CD14-positive monocyte (primary cell): ENCODE measurements around the gene COL11A1. TPM values are rescaled to one million over a fixed set of nuclear protein-coding genes. Genes with fewer than 3 reads are reported as not detected.

Source experiments
- DNase-seq, 3 donors: peaks; one replicate each; pipeline ENCODE4 v3.0.0-alpha.2; 2011 to 2022
- H2AFZ ChIP-seq: 2 replicates; pipeline ENCODE4 v1.6.0; 2012; ENCODE audit warnings: mild to moderate bottlenecking, low read depth, low read length, inconsistent platforms; ENCODE audit not compliant: insufficient read depth, poor library complexity, severe bottlenecking
- H3K27ac ChIP-seq, 2 donors: 1 replicate in 1 of 2; 2 replicates in 1 of 2; pipeline ENCODE4 v1.5.1; 2012 to 2013; ENCODE audit warnings: low read length in 2 of 2, control low read depth in 1 of 2, inconsistent platforms in 1 of 2, low read depth in 1 of 2, mild to moderate bottlenecking in 1 of 2
- H3K27me3 ChIP-seq, 2 donors: one replicate each; pipeline versions ENCODE4 v1.6.0 to v1.6.1; 2011 to 2013; ENCODE audit warnings: low read length in 2 of 2; ENCODE audit not compliant: control insufficient read depth in 2 of 2, insufficient read depth in 2 of 2
- H3K36me3 ChIP-seq, 2 donors: replicated peaks in 1 of 2; 1 replicate in 1 of 2; 2 replicates in 1 of 2; pipeline versions ENCODE4 v1.5.1 to v1.6.1; 2012 to 2013; ENCODE audit warnings: low read length in 2 of 2, control low read depth in 1 of 2, inconsistent platforms in 1 of 2, mild to moderate bottlenecking in 1 of 2; ENCODE audit not compliant: insufficient read depth in 2 of 2, control insufficient read depth in 1 of 2
- H3K4me1 ChIP-seq, 2 donors: 1 replicate in 1 of 2; 2 replicates in 1 of 2; pipeline versions ENCODE4 v1.5.1 to v1.6.1; 2012 to 2013; ENCODE audit warnings: low read length in 2 of 2, control low read depth in 1 of 2, inconsistent platforms in 1 of 2, mild to moderate bottlenecking in 1 of 2, moderate library complexity in 1 of 2; ENCODE audit not compliant: insufficient read depth in 2 of 2, control insufficient read depth in 1 of 2
- H3K4me2 ChIP-seq: replicated peaks from 2 replicates; pipeline ENCODE3; 2012; ENCODE audit warnings: low read length, moderate library complexity, mild to moderate bottlenecking; ENCODE audit not compliant: poor library complexity, severe bottlenecking; ENCODE audit errors: extremely low read depth
- H3K4me3 ChIP-seq, 3 experiments: fragments of 200-600 bp in 1 of 3; sonication (generic) in 1 of 3; replicated peaks in 1 of 3; 1 replicate in 2 of 3; 2 replicates in 1 of 3; pipeline ENCODE4 v1.5.1; 2011 to 2013; ENCODE audit warnings: low read length in 3 of 3, mild to moderate bottlenecking in 3 of 3, control low read depth in 2 of 3, low read depth in 2 of 3, inconsistent platforms in 1 of 3, moderate library complexity in 1 of 3
- H3K79me2 ChIP-seq: 2 replicates; pipeline ENCODE4 v1.6.0; 2012; ENCODE audit warnings: mild to moderate bottlenecking, control low read depth, inconsistent platforms, low read length, moderate library complexity; ENCODE audit not compliant: insufficient read depth
- H3K9ac ChIP-seq: 2 replicates; pipeline ENCODE4 v1.6.0; 2017; ENCODE audit warnings: low read length, mild to moderate bottlenecking; ENCODE audit not compliant: insufficient read depth, poor library complexity, severe bottlenecking
- H3K9me3 ChIP-seq, 2 donors: replicated peaks in 1 of 2; 1 replicate in 1 of 2; 2 replicates in 1 of 2; pipeline versions ENCODE4 v1.5.1 to v1.6.1; 2012 to 2013; ENCODE audit warnings: low read length in 2 of 2, control low read depth in 1 of 2; ENCODE audit not compliant: control insufficient read depth in 1 of 2, insufficient read depth in 1 of 2
- H4K20me1 ChIP-seq: 2 replicates; pipeline ENCODE4 v1.6.0; 2012; ENCODE audit warnings: mild to moderate bottlenecking, low read length, control low read depth, moderate library complexity; ENCODE audit not compliant: insufficient read depth
- H3K27ac Mint-ChIP-seq, 7 donors: one replicate each; pipeline ENCODE4 v1.8.0; 2020; ENCODE audit warnings: mild to moderate bottlenecking in 7 of 7, mixed read lengths in 7 of 7, moderate library complexity in 6 of 7, inconsistent platforms in 2 of 7
- H3K27me3 Mint-ChIP-seq, 3 donors: one replicate each; pipeline ENCODE4 v1.8.0; 2021 to 2022; ENCODE audit warnings: low read depth in 3 of 3, mild to moderate bottlenecking in 3 of 3, mixed read lengths in 3 of 3, moderate library complexity in 3 of 3, inconsistent platforms in 1 of 3
- H3K36me3 Mint-ChIP-seq, 2 donors: one replicate each; pipeline ENCODE4 v1.8.0; 2020; ENCODE audit warnings: mixed read lengths in 2 of 2, inconsistent platforms in 1 of 2, mild to moderate bottlenecking in 1 of 2
- H3K4me1 Mint-ChIP-seq: one replicate; pipeline ENCODE4 v1.8.0; 2020; ENCODE audit warnings: mild to moderate bottlenecking, mixed read lengths
- H3K4me3 Mint-ChIP-seq, 2 donors: one replicate each; pipeline ENCODE4 v1.8.0; 2020; ENCODE audit warnings: mild to moderate bottlenecking in 2 of 2, mixed read lengths in 2 of 2, moderate library complexity in 1 of 2
- H3K9me3 Mint-ChIP-seq, 7 donors: one replicate each; pipeline ENCODE4 v1.8.0; 2020 to 2022; ENCODE audit warnings: mixed read lengths in 7 of 7, mild to moderate bottlenecking in 6 of 7, moderate library complexity in 6 of 7, inconsistent platforms in 2 of 7
- WGBS: methylation state at CpG from one replicate; pipeline ENCODE4 v1.1.5; 2013; ENCODE audit warnings: missing lambda C conversion rate; ENCODE audit not compliant: insufficient coverage; 5-methylcytosine and 5-hydroxymethylcytosine counted together
- intact Hi-C, 2 donors: fragments of 100-400 bp; cut with micrococcal nuclease; formaldehyde crosslinking; loops; one replicate each; pipeline versions ENCODE4 v1.15.0 to v1.15.1; 2023
- polyA plus RNA-seq, 3 donors: library from polyadenylated mRNA; depleted of rRNA in 1 of 3; unstranded in 2 of 3; stranded (reverse) in 1 of 3; fragments of 300-500 nt in 2 of 3; fragments of >200 nt in 1 of 3; fragmentation: Illumina TruSeq in 2 of 3; gene quantifications; 1 replicate in 2 of 3; 2 replicates in 1 of 3; pipeline ENCODE4 v1.2.3, GENCODE V29; 2012 to 2021
- TF ChIP-seq, protein P1 (sequence below): fragments of 200-600 bp; IDR thresholded peaks from one replicate; pipeline ENCODE4 v1.8.0; 2022; ENCODE audit warnings: antibody characterized with exemption, mild to moderate bottlenecking

Gene COL11A1
- polyA plus RNA-seq, 3 donors, result not detected

DNA sequence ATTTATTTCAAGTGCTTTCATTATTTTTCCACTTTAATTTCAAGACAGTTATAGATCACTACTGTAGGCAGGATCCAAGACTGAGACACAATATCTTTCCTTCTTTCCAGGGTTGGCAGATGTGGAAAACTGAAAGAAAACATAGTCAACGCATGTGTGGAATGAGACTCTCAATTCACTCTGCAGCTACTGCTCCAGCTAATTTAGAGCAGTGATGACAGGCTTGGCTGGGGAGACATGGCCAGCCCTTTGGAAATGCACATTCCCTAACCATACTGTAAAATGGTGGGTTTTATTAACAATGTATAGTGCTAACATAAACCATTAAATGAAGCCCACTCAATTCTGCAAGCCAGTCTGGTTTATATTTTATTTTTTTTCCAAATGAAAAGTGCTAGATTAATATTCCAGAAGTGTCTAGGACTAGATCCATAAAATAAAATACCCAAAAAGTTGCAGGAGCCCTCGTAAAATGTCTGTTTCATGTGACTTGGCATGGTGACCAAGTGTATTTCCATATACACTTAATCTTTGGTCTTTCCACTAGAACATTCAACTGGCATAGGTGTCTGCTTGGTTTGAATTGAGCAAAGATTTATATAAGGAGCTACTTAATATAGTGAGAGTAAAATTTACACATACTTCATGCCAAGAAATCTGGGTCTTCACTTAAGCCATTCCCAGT, 32.9 kb downstream of the COL11A1 start:
- Mint-ChIP-seq H3K4me3 (no peak overlapping the region), H3K9me3 (no peaks in the 10 kb centered on the region), H3K27ac (no peak overlapping the region), H3K36me3 (no peaks in the 10 kb centered on the region), H3K4me1 (no peaks in the 10 kb centered on the region), H3K27me3 (no peaks in the 10 kb centered on the region)
- WGBS, result no CpG with 5 or more reads among the region's 2 CpGs
- no peak overlapping the region for H2AFZ ChIP-seq
- no peak for DNase-seq
- H3K79me2 ChIP-seq, result no peaks in the 10 kb centered on the region
- H3K9ac ChIP-seq, result no peak overlapping the region
- no peaks in the 10 kb centered on the region for H4K20me1 ChIP-seq
- H3K27ac ChIP-seq, result no peak overlapping the region
- H3K36me3 ChIP-seq, result no peaks in the 10 kb centered on the region
- H3K9me3 ChIP-seq, result no peaks in the 10 kb centered on the region
- H3K4me1 ChIP-seq, result no peaks in the 10 kb centered on the region
- no peak overlapping the region for H3K4me2 ChIP-seq
- intact Hi-C loops, result no loop called here
- H3K27me3 ChIP-seq, result no peaks in the 10 kb centered on the region
- H3K4me3 ChIP-seq, result no peak overlapping the region
- TF ChIP-seq, protein P1, sequence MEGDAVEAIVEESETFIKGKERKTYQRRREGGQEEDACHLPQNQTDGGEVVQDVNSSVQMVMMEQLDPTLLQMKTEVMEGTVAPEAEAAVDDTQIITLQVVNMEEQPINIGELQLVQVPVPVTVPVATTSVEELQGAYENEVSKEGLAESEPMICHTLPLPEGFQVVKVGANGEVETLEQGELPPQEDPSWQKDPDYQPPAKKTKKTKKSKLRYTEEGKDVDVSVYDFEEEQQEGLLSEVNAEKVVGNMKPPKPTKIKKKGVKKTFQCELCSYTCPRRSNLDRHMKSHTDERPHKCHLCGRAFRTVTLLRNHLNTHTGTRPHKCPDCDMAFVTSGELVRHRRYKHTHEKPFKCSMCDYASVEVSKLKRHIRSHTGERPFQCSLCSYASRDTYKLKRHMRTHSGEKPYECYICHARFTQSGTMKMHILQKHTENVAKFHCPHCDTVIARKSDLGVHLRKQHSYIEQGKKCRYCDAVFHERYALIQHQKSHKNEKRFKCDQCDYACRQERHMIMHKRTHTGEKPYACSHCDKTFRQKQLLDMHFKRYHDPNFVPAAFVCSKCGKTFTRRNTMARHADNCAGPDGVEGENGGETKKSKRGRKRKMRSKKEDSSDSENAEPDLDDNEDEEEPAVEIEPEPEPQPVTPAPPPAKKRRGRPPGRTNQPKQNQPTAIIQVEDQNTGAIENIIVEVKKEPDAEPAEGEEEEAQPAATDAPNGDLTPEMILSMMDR, result no peak

DNA sequence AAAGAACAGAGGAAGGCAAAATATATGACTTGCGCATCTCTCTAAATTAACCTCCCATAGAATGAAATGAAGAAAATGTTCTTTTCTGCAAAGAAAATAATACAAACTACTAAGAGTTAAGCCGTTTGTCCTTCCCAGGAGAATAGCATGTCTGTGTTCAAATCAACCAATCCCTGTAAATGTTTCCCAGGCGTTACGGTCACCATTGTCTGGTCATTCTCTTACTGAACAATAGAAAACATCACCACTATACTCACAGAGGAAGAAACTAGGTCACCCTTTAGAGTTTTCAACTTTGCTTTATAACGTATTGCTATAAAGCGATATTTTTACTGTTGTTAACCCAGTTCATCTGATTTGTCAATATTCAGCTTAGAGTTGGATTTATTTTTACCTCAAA, 34.1 kb downstream of the COL11A1 start:
- Mint-ChIP-seq H3K27me3 (no peaks in the 10 kb centered on the region), H3K4me1 (no peaks in the 10 kb centered on the region), H3K27ac (no peak overlapping the region), H3K9me3 (no peaks in the 10 kb centered on the region), H3K36me3 (no peaks in the 10 kb centered on the region), H3K4me3 (no peak overlapping the region)
- no peaks in the 10 kb centered on the region for H3K36me3 ChIP-seq
- no peaks in the 10 kb centered on the region for H3K27me3 ChIP-seq
- TF ChIP-seq, protein P1, result no peak
- WGBS, result 85% methylated on average over 3 of the region's 6 CpGs
- DNase-seq, result no peak
- no peak overlapping the region for H3K9ac ChIP-seq
- no peaks in the 10 kb centered on the region for H3K9me3 ChIP-seq
- no peak overlapping the region for H2AFZ ChIP-seq
- no peak overlapping the region for H3K4me3 ChIP-seq
- no peaks in the 10 kb centered on the region for H3K79me2 ChIP-seq
- H3K4me1 ChIP-seq, result no peaks in the 10 kb centered on the region
- H3K4me2 ChIP-seq, result no peak overlapping the region
- intact Hi-C loops, result no loop called here
- no peak overlapping the region for H3K27ac ChIP-seq
- no peaks in the 10 kb centered on the region for H4K20me1 ChIP-seq
